Fibroblast of villous mesenchyme (primary cell): Measurements from ENCODE around the gene PLD4. TPM values are rescaled to one million over a fixed set of nuclear protein-coding genes. Genes with fewer than 3 reads are reported as not detected.
"Not testable (repeated sequence)": the region's sequence is repeated elsewhere in the genome, so short reads cannot be mapped to it uniquely, and the experiment has no call there.

Source experiments
- DNase-seq: peaks from one replicate; pipeline ENCODE4 v3.0.0-alpha.2; 2010; ENCODE audit warnings: low read depth
- H3K4me3 ChIP-seq: 2 replicates; pipeline ENCODE4 v1.5.1; 2011; ENCODE audit warnings: low read depth, mild to moderate bottlenecking, low read length
- total RNA-seq: library from RNA; depleted of rRNA; stranded (reverse); fragments of >200 nt; gene quantifications from 2 replicates; pipeline ENCODE4 v1.2.3, GENCODE V29; 2012
- TF ChIP-seq, protein P1 (sequence below): IDR thresholded peaks from 2 replicates; pipeline ENCODE4 v1.5.1; 2012; ENCODE audit warnings: low read depth, mild to moderate bottlenecking, low read length; ENCODE audit not compliant: insufficient read depth

PLD4 gene
- total RNA-seq, 1 donor = not detected

DNA sequence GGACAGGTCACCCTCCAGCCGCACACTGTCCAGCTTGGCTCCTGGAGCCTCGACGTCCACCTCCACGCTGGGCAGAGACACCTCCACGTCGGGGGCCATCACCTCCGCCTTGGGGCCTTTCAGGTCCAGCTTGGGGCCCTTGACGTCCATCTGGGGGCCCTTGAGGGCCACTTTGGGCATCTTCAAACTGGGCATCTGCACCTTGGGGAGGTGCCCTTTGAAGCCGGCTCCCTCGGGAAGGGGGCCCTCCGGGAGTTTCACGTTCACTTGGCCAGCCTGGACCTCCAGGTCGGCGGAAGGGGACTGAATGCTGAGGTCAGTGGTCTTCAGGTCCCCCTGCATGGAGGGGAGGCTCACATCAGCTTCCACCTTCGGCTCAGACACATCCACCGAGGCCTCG lies 25.3 kb downstream of the PLD4 start:
- no peak for DNase-seq
- TF ChIP-seq, protein P1, sequence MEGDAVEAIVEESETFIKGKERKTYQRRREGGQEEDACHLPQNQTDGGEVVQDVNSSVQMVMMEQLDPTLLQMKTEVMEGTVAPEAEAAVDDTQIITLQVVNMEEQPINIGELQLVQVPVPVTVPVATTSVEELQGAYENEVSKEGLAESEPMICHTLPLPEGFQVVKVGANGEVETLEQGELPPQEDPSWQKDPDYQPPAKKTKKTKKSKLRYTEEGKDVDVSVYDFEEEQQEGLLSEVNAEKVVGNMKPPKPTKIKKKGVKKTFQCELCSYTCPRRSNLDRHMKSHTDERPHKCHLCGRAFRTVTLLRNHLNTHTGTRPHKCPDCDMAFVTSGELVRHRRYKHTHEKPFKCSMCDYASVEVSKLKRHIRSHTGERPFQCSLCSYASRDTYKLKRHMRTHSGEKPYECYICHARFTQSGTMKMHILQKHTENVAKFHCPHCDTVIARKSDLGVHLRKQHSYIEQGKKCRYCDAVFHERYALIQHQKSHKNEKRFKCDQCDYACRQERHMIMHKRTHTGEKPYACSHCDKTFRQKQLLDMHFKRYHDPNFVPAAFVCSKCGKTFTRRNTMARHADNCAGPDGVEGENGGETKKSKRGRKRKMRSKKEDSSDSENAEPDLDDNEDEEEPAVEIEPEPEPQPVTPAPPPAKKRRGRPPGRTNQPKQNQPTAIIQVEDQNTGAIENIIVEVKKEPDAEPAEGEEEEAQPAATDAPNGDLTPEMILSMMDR = no peak
- H3K4me3 ChIP-seq = no peak overlapping the region

DNA sequence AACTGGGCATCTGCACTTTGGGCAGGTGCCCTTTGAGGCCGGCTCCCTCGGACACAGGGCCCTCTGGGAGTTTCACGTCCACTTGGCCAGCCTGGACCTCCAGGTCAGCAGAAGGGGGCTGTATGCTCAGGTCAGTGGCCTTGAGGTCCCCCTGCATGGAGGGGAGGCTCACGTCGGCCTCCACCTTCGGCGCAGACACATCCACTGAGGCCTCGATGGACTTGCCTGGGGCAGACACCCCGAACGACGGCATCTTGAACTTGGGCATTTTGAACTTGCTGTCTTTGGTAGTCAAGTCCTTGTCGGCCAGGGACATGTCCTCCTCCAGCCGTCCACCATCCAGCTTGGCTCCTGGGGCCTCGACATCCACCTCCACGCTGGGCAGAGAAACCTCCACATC lies 26.0 kb downstream of the PLD4 start:
- not testable (repeated sequence) for DNase-seq

GRCh38 chr14:104951863-104952657 lies 27.4 kb downstream of the PLD4 start:
- H3K4me3 ChIP-seq, DNase-seq: not testable (repeated sequence)

More for the DNA sequence above, 26.0 kb downstream of the PLD4 start:
- not testable (repeated sequence) for H3K4me3 ChIP-seq

GRCh38 chr14:104953097-104953496 lies 28.4 kb downstream of the PLD4 start:
- no peak overlapping the region for H3K4me3 ChIP-seq
- TF ChIP-seq, protein P1 = no peak
- DNase-seq = no peak

- TF ChIP-seq, protein P1 = no peak
- DNase-seq = no peak
- no peak overlapping the region for H3K4me3 ChIP-seq
These were observed 29.4 kb downstream of the PLD4 start for GRCh38 chr14:104953896-104954656.

DNA sequence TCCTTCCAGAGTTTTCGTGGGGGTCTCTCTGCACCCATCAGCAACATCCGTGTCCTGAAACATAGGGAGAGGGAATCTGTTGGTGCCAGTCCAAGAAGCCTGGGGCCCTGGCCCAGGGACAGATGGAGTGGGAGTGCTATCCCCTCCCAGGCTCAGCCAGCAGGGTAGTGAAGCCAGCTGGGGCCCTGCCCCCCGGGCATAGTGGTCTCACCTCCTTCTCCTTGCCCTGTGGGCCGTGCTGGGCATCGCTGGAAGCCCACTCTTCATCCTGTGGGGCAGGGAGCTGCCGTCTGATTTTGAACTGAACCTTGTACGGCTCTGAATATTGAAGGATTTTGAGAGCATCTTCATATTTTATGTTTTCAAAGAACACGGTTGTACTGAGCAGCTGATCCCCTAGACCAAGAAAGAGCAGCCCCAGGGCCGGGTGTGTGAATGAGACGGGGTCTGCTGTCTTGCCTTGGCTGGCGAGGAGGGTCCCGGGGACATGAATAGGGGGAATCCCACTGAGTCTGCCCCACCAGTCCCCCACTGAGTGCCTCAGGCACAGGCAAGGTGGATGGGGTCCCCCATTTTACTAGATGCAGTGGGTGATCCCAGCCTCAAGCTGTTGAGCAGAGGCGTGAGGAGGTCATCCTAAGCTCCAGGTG lies 30.2 kb downstream of the PLD4 start:
- DNase-seq = no peak
- no peak overlapping the region for H3K4me3 ChIP-seq
- TF ChIP-seq, protein P1 = no peak

- no peak for DNase-seq
- TF ChIP-seq, protein P1 = no peak
- H3K4me3 ChIP-seq = no peak overlapping the region
These were observed 30.7 kb downstream of the PLD4 start for GRCh38 chr14:104955396-104955770.
